HG03039 (cell line): Measurements from ENCODE around the gene NTM.

Experiments
- ATAC-seq: cut with Tn5 transposase; IDR thresholded peaks from one replicate; pipeline ENCODE4 v1.9.1; 2021; ENCODE audit warnings: mild to moderate bottlenecking, moderate library complexity; ENCODE audit not compliant: unreplicated experiment

Gene NTM

DNA sequence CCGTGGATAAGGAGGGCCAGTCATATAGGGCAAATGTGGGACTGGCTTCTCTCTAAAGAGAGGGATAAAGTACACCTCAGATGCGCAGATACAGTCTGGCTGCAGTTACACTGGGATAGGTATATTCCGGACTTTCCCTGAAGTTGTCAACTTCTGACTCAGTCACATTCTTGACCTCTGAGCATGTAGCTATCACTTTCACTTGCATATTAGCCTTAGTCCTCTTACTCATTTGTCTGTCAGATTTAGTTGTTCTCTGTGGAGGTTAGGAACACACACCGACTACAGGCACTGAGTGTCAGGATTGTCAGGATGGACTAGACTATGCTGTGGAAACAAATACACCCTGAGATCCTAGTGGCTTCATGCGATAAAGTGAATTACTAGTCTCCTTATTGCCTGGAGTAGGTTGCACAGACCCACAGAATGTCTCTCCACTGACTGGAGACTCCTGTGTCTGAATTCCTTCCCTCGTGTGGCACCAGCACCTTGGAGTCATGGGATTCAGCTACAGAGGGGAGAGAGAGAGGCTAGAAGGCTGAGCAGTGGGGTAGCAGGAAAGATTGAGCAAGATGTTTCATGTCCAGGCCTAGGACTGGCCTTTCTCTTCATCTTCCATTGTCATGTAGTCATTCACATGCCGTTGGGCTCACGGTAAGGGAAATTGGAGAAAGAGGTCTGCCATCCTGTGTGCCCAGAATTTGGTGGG, 654.3 kb downstream of the NTM start:
- peak; percentile 74 for ATAC-seq

DNA sequence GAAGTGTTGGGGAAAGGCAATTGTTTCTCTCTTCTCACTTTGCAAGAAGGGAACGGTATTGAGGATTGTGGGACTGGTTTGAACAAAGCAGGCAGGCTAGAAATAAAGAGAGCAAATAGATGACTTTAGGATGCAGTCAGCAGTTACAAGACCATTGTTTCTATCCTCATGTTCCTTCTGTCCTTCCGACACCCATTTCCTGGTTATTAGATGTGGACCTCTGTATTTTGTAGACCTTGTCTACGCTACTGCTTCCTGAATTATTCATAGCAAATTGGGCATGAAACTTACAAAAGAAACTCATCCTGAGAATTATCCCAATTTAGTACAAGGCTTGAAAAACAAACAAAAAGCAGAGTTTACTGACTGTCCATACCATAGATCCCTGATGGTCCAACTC, 656.3 kb downstream of the NTM start:
- ATAC-seq = no peak

DNA sequence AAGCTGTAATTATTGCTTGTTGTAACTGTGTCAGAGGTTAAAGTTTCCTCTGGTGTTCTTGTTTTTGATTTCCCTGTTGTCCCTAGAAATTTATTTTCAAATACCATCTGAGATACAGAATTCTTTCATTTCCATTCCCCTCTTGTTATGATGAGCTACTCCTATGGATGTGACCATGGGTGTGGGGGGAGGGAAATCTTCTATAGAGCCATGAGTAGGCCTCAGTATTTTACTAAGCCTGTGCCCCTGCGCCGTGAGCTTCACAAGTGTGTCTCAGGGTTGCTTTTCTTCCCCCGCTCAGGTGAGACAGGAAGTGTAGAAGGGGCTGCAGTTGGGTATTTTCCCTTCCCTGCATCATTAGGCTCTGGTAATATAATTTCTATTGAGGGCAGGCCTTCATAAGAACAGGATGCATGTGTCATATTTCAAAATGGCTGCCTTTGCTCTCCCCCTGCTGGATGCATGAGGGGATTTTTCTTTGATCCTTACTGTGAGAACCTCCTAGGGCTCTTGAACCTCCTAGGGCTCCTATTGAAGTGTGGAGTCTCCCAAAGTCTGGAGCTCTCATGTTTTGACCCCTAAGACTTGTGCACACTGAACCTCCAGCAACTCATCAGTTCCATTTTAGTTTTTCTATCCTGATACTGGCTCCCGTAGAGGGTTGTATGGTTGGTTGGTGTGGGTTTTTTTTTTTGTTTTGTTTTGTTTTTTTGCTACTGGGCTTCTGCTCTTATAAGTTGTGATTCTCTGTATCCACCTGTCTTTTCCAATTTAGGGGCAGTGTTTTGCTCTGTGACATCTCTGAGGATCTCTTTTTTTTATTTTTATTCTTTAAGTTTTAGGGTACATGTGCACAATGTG, 658.2 kb downstream of the NTM start:
- peak; percentile 54 for ATAC-seq

DNA sequence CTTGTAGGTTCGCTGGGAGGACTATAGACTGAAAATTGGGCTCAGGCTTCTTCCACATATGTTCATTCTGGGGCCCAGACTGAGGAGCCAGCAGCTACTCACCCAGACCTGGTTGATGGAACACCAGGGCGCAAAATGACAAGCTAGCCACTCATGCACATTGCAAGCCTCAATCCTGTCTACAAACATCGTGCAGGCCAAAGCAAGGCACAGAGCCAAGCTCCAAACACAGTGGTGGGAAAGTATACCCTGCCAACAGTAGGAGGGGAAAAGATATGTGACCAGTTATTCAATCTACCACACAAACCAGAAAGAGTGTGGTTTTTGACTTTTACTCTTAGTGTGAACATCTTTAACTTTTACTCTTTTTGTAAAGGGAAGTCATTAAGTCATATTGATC, 660.5 kb downstream of the NTM start:
- no peak for ATAC-seq

DNA sequence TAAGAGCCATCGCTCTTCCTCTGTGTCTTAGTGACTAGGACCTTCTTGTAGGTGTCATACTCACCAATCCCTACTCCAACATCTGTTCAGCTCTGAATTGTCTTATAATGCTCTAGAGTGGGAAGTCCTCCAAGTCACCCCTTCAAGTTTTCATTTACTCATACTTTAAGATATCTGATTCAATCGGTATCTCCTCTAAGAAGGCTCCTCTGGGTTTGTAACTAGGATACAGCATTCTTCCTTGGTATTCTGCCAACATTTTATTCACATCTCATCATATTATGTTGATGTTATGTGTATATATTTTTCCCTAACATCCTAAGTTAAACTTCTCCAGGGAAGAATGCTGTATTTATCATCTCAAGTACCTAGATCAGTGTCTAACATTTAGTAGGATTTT, 662.1 kb downstream of the NTM start:
- no peak for ATAC-seq

DNA sequence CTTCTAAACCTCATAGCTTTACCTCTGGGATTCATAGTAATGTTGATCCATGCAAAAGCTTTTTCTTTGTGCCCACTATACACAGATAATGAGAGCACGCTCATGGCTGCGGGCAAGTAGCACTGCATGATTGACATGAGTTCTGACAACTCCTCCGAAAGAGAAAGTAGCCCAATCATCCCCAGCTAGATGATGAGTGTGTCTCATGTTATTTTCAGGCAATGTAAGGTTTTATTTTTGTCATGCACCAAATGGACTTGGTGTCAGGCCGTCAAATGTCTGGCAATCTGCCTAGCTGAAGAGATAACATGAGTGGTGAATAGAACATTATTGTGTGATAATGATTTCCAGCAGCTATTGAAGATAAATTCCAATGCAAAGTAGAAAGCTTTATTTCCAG, 662.6 kb downstream of the NTM start:
- ATAC-seq = no peak

DNA sequence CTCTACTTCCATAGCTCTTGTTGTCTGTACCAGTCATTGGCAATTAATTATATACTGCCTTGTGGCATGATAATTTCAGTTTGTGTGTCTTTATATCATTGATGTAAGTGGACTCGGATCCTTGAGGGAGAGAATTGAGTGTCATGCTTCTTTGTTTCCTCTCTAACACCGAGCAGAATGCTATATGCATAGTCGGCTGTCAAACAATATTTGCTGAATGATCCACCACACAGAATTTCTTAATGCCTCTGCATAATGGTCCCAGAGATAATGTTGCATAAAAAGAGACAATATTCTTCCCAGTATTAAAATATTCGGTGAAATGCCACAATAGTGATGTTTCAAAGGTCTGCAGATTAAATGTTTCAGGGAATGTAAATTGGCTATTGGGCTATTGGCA, 664.8 kb downstream of the NTM start:
- no peak for ATAC-seq

DNA sequence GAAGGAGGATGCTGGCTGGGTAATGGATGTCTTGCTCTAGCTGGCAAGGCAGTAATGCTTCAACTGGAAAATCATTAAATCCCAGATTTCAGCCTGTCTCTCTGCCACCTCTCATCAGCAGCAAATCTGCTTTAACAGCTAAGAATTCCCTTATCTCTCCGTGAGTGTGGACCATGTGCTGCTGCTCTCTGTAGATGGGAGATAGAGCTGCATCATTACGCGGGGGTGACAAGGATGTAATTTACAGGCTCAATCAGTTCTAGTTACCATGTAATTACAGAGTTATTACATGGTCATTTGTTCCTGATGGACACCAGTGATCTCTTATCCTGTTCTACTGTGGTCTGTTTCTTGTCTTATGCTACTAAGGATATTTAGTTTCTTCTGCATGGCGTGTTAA, 665.4 kb downstream of the NTM start:
- no peak for ATAC-seq

DNA sequence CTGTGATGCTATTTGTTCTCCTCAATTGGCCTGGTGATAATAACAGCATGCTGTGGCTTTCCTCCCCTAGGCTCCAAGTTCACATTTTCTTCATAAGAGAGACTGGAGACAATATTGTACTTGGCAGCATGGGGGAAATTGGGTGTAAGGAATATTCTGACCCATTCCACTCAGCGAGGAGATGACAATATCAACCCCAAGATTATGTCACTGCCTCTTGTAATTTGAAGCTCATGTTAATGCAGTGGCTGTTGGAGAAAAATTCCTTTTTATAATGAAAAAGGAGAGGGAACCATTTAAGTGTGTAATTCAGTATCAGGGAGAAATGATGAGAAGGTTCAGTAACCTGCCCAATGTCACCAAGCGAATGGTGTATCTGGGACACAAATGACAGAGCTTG, 665.8 kb downstream of the NTM start:
- no peak for ATAC-seq

DNA sequence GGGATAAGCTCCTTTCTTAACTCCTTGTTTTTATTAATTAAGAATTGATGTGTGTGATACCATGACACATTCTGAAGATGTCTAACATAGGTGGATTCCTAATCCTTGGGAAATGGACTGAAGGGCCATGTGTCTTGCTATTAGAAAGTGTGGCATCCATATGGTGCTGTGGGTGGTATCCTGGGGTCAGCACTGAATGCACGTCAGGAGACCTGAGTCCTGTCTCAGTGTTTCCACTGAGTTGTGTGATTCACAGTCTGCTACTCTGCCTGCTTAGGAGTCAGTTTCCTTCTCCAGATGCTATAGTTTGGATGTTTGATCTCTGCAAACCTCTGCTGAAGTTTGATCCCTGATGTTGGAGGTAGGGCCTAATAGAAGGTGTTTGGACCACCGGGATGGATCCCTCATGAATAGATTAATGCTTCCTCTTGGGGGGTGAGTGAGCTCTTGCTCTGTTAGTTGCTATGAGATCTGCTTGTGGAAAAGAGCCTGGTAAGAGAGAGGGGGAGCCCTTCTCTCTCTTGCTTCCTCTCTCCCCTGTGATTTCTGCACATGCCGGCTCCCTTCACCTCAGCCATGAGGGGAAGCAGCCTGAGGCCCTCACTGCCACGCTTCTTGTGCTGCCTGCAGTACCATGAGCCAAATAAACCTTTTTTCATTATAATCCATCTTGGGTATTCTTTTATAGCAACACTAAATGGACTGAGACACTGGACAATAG, 666.5 kb downstream of the NTM start:
- ATAC-seq = no peak

DNA sequence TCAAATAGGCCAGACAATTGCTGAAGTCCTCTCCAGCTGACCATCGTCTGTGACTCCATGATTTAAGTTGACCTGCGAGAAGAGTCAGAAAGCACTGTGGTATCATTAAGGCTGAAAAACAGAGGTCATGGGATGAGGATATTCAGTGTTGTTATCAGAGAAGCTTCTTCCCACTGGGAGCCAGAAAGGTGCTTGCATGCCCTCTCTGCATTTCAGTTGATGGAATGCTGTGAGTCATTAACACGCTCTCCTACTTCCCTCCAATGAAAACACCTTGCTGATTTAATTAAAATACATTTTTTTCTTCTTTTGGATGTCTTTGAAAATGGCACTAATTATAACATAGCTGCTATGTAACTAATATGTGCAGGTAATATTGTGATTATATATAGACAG, 667.0 kb downstream of the NTM start:
- no peak for ATAC-seq

DNA sequence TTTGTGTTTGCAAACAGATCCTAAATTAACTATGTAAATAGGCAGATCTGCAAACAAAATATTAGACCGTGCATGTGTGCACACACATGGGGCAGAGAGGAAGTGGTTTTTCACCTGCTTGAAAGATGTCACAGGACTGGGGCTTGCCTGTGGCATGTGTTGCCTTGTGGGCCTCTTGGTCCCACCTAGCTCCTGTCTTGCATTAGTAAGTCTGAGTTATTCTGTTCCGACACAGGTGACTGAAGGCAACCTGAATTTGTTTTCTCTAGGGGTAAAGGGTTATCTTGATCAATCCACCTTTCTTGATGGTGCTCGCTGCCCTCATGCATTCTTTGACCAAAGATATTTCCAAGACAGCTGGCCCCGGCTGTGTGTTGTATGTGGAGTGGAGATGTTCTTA, 667.5 kb downstream of the NTM start:
- ATAC-seq = no peak

DNA sequence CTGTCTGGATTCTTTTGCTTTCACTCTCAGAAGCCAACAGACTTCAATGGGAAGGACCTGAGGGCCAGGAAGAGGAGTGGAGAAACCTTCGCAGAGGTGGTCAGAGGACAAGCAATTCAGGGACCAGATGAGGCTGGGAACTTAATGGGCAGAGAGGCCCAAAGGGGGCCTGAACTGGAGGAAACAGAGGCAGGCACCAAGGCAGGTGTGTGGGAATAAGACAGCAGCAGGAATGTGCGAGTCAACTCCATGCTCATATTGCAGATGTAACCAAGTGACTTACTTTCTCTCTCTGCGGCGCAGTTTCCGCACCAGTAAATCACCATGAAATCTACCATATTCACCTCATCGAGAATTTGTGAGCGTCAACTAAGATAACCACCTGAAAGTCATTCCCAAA, 669.1 kb downstream of the NTM start:
- ATAC-seq = no peak

DNA sequence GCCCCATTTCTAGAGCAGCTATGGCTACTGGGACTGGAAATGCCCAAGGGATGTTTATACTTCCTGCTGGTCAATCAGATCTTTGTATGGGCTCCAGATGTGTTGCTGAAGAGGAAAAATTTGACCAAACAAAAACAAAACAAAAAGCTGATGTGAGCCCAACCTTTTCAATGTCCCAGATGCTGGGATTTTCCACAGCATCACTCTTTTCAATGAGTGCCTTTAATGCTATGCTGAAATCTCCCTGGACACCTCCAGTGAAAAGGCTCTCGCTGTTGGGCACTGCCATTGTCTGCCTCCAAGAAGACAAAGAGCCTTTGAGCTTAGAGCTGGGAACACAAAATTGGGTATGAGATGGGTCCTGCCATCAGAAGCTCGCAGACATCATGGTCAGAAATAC, 671.9 kb downstream of the NTM start:
- ATAC-seq = no peak

DNA sequence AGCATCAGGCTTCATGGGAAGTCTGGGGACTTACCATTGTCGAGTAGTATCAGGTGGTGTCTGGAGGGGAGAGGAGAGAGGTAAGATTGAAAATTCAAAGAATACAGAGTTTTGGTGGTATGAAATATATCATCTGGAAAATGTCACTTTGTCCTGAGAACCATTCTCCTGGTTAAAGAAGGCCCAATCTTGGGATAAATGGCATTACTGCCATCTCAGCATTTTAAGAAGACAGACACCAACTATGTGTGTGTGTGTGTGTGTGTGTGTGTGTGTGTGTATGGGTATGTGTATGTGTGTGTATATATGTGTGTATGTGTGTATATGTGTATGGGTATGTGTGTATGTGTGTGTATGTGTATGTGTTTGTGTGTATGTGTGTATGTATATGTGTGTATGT, 673.3 kb downstream of the NTM start:
- ATAC-seq = no peak

DNA sequence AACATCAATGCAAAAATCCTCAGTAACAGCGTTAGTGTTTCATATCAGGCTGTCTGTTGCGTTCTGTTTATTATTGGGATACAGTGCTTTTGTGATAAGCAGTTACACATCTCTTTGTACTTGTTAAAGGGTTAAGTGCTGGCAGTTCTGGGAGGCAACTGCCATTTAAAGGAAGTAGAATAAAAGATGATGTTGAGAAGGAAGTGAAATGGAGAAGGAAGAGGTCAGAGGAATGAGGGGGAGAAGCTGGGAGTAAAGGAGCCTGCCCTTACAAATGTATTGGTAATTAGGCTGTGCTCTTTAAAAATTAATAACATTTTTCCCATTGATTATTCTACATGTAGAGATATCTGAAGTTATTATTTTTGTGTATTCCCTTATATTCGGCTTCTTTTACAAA, 674.7 kb downstream of the NTM start:
- ATAC-seq = no peak

DNA sequence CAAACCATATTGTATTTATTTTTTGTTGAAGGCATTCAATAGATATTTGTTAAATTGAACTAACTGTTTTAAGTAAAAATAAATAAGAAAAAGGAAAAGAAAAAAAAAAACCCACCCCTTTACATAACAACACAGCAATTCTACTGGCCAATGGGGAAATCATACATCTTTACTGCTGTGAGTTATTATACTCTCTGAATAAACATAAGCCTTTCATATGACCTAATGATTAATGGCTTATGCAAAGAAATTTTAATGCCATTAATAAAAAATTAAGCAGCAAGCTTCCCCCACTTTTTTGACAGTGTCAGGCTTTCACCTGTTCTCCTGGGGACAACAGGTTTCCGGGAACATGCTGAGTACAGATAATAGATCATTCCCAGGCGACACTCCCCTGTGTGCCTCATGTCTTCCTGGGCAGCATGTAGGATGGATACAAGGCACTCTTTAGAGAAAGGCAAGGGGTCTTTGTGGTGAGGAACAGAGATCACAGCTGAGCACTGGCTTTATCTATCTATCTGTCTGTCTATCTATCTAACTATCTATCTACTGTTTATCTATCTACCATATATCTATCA, 676.0 kb downstream of the NTM start:
- ATAC-seq = no peak

DNA sequence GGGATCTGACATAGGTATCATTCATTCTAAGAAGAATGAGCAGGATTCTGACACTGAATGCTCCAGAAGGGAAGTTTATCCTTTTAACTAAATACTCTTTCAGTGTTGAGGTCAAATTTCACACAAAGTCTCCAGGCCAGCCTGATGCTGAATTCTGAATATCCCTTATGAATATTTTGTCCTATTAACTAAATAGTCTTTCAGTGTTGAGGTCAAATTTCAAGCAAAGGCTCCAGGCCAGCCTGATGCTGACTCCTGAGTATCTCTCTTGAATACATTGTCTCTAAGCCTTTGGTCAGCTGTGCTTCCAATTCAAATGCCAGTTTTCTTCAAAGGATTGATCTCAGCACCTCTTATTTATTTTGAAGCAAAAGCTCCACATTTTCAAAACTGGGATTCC, 676.8 kb downstream of the NTM start:
- no peak for ATAC-seq

DNA sequence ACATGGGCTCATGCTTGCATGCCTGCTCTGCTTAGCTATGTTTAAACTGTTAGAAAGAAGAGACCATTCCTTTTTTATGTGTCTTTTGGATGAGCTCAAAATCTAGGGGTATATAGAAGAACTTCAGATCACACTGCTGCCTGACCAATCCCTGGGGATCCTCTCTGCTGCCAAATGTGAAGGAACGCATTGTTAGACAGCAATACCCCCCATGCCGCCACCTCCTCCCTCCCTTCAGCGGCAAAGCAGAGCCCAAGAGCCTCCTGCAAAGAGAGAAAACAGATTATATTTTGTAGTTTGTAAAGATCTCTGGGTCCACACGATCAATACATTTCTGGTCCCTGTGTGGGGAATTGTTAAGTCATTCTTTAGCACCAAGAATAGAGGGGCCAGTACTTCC, 677.6 kb downstream of the NTM start:
- ATAC-seq = no peak

DNA sequence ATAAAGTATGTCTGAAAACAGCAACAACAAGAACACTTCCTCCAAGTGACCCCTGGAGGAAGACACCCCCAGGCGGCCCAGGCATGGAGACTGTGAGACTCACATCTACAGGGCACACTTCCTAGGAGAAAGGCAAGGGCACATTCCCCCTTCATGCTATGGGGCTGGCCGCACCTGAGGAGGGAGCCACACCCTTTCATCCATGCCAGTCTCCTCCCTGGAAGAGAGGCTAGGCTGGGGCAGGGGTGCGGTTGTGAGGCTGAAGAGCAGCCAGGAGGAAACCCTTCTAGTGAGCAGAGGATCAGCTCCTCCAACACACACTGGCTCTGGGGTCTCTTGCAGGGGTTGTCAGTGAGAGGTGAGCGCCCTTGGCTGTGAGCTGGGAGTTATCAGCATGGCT, 678.8 kb downstream of the NTM start:
- ATAC-seq = no peak

DNA sequence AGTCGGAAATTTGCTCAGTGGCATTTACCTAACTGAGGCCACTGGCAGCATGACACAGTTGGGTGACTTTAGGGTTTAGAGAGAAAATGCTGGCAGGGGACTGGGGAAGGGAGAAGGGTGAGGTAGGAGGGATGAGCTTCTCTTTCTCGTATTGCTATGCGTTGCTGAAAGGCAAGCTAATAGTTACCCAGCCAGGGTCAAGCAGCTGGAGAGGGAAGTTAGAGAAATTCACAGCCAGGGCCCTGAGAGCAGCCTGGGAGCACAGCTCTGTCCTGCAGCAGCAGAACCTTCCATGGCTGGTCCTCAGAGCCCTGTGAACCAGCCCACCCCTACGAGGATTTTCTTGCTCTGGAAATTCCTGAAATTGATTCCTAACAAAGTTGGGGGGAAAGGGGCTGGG, 679.6 kb downstream of the NTM start:
- no peak for ATAC-seq
